SU-DHL-6 (cell line): ENCODE measurements around the gene VTI1A.

Source experiments
- H2AFZ ChIP-seq: fragments of 200-600 bp; sonication (generic); 2 replicates; pipeline ENCODE4 v1.6.1; 2014; ENCODE audit warnings: low read depth, mild to moderate bottlenecking, moderate library complexity, mixed read lengths, antibody characterized with exemption, low read length; ENCODE audit not compliant: severe bottlenecking
- H3F3A ChIP-seq: fragments of 200-600 bp; shearing (Covaris generic); 2 replicates; pipeline ENCODE4 v1.6.0; 2016; ENCODE audit warnings: antibody characterized with exemption, mild to moderate bottlenecking; ENCODE audit not compliant: insufficient read depth
- H3K27ac ChIP-seq: fragments of 200-600 bp; sonication (generic); 2 replicates; pipeline ENCODE4 v1.5.1; 2016; ENCODE audit warnings: low read depth, mild to moderate bottlenecking, low read length, moderate library complexity, mixed read lengths
- H3K27me3 ChIP-seq: fragments of 200-600 bp; sonication (generic), shearing (Covaris generic); 2 replicates; pipeline ENCODE4 v1.6.0; 2014; ENCODE audit warnings: mild to moderate bottlenecking, low read length
- H3K36me3 ChIP-seq: fragments of 200-600 bp; sonication (generic); 2 replicates; pipeline ENCODE4 v1.6.1; 2014; ENCODE audit warnings: mild to moderate bottlenecking, low read length, mixed read lengths
- H3K4me2 ChIP-seq: fragments of 300-600, 200-600 bp; shearing (Covaris generic), sonication (generic); 2 replicates; pipeline ENCODE4 v1.6.0; 2014; ENCODE audit warnings: low read length, low read depth, mild to moderate bottlenecking; ENCODE audit not compliant: poor library complexity, severe bottlenecking
- H3K4me3 ChIP-seq: fragments of 200-600 bp; sonication (generic); 2 replicates; pipeline ENCODE4 v1.5.1; 2014; ENCODE audit warnings: antibody characterized with exemption, low read length, mild to moderate bottlenecking, mixed read lengths; ENCODE audit not compliant: insufficient read depth, poor library complexity, severe bottlenecking
- H3K79me2 ChIP-seq: fragments of 200-600 bp; sonication (generic); 2 replicates; pipeline ENCODE4 v1.6.1; 2014; ENCODE audit warnings: mild to moderate bottlenecking, low read length, moderate library complexity; ENCODE audit not compliant: insufficient read depth
- H3K9ac ChIP-seq: fragments of 200-600 bp; sonication (generic); 2 replicates; pipeline ENCODE4 v1.7.0; 2014; ENCODE audit warnings: mild to moderate bottlenecking, low read length
- H3K9me2 ChIP-seq: fragments of 200-600 bp; sonication (generic); replicated peaks from 2 replicates; pipeline ENCODE4 v1.6.1; 2014; ENCODE audit warnings: low read length; ENCODE audit not compliant: insufficient read depth
- H3K9me3 ChIP-seq: fragments of 200-600 bp; sonication (generic); 2 replicates; pipeline ENCODE4 v1.6.1; 2014; ENCODE audit warnings: low read length, mixed read lengths; ENCODE audit not compliant: insufficient read depth
- H4K20me1 ChIP-seq: fragments of 200-600 bp; sonication (generic); 2 replicates; pipeline ENCODE4 v1.6.1; 2014; ENCODE audit warnings: low read depth, mild to moderate bottlenecking, antibody characterized with exemption, low read length, moderate library complexity, mixed read lengths
- EZH2phosphoT487 ChIP-seq: fragments of 200-600 bp; sonication (generic), shearing (Covaris generic); conservative IDR thresholded peaks from 2 replicates; pipeline ENCODE4 v1.6.1; 2018; ENCODE audit warnings: mild to moderate bottlenecking, antibody characterized with exemption, low read length, moderate library complexity, mixed read lengths
- TF ChIP-seq, protein P1 (sequence below): fragments of 200-600 bp; sonication (generic); IDR thresholded peaks from one replicate; pipeline ENCODE4 v1.5.1; 2017; ENCODE audit warnings: antibody characterized with exemption, mild to moderate bottlenecking, low read length, moderate library complexity; ENCODE audit not compliant: insufficient read depth, poor library complexity, severe bottlenecking

The VTI1A gene

GRCh38 chr10:112517451-112517862, 70.4 kb downstream of the VTI1A start:
- H3K9me3 ChIP-seq = no peaks in the 10 kb centered on the region
- H3K27ac ChIP-seq = no peak overlapping the region
- H2AFZ ChIP-seq = no peak overlapping the region
- no peak overlapping the region for H3K4me2 ChIP-seq
- no peaks in the 10 kb centered on the region for H3K27me3 ChIP-seq
- TF ChIP-seq, protein P1, sequence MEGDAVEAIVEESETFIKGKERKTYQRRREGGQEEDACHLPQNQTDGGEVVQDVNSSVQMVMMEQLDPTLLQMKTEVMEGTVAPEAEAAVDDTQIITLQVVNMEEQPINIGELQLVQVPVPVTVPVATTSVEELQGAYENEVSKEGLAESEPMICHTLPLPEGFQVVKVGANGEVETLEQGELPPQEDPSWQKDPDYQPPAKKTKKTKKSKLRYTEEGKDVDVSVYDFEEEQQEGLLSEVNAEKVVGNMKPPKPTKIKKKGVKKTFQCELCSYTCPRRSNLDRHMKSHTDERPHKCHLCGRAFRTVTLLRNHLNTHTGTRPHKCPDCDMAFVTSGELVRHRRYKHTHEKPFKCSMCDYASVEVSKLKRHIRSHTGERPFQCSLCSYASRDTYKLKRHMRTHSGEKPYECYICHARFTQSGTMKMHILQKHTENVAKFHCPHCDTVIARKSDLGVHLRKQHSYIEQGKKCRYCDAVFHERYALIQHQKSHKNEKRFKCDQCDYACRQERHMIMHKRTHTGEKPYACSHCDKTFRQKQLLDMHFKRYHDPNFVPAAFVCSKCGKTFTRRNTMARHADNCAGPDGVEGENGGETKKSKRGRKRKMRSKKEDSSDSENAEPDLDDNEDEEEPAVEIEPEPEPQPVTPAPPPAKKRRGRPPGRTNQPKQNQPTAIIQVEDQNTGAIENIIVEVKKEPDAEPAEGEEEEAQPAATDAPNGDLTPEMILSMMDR = no peak
- TF ChIP-seq EZH2phosphoT487 = no peak
- H3K9ac ChIP-seq = no peak overlapping the region
- no peaks in the 10 kb centered on the region for H4K20me1 ChIP-seq
- no peaks in the 10 kb centered on the region for H3K9me2 ChIP-seq
- H3K36me3 ChIP-seq = 0 out of 2 replicates have a peak, but pooled peaks cover 3% of the 10 kb centered on the region
- H3K4me3 ChIP-seq = no peak overlapping the region
- no peaks in the 10 kb centered on the region for H3F3A ChIP-seq
- peaks cover 7% of the 10 kb centered on the region; the same call in 1 of the 2 replicates for H3K79me2 ChIP-seq

DNA sequence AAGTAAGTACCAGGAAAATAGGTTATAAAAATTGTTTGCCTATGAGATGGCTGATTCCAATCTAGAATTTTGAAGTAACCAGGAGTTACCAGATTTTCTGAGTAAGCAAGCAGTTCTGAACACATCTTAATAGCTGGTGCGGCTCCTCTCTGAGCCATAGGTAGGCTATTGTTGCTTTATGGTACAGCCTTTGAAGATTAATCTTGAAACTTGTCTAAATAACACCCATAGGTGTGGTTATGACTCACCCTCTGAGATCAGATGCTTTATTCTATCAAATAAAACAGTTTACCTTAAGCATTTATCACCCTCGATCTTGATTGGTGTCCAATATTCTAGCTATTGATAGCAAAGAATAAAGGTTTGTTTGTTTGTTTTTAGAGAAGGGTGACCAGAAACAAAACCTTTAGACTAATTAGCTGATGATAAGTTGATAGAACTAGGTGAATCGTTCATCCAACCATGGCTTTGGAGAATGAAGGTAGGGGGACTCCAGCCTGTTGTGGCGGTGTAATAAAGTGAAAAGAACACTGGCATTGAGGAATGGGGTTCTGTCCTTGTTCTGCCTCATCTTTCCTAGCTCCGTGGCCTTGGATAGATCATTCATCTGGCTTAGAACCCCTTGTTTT, 72.2 kb downstream of the VTI1A start:
- H3K36me3 ChIP-seq = 0 out of 2 replicates have a peak, but pooled peaks cover 2% of the 10 kb centered on the region
- H3K79me2 ChIP-seq = peaks cover 4% of the 10 kb centered on the region
- no peak overlapping the region for H3K27ac ChIP-seq
- H3K9me3 ChIP-seq = no peaks in the 10 kb centered on the region
- H3K4me2 ChIP-seq = no peak overlapping the region
- no peak overlapping the region for H3K4me3 ChIP-seq
- no peaks in the 10 kb centered on the region for H4K20me1 ChIP-seq
- no peak overlapping the region for H3K9ac ChIP-seq
- no peak overlapping the region for H2AFZ ChIP-seq
- no peaks in the 10 kb centered on the region for H3K9me2 ChIP-seq
- no peak for TF ChIP-seq EZH2phosphoT487
- TF ChIP-seq, protein P1 = no peak
- no peaks in the 10 kb centered on the region for H3F3A ChIP-seq
- no peaks in the 10 kb centered on the region for H3K27me3 ChIP-seq

GRCh38 chr10:112520914-112521313, 73.9 kb downstream of the VTI1A start:
- no peak overlapping the region for H3K4me3 ChIP-seq
- H3K79me2 ChIP-seq = peaks cover 4% of the 10 kb centered on the region
- TF ChIP-seq, protein P1 = no peak
- no peak for TF ChIP-seq EZH2phosphoT487

More at GRCh38 chr10:112520914-112521313, 73.9 kb downstream of the VTI1A start:
- no peaks in the 10 kb centered on the region for H3F3A ChIP-seq
- H2AFZ ChIP-seq = no peak overlapping the region
- H3K4me2 ChIP-seq = no peak overlapping the region
- no peak overlapping the region for H3K9ac ChIP-seq
- no peaks in the 10 kb centered on the region for H3K36me3 ChIP-seq
- H3K9me2 ChIP-seq = no peaks in the 10 kb centered on the region
- H4K20me1 ChIP-seq = no peaks in the 10 kb centered on the region
- no peaks in the 10 kb centered on the region for H3K9me3 ChIP-seq
- H3K27me3 ChIP-seq = no peaks in the 10 kb centered on the region
- no peak overlapping the region for H3K27ac ChIP-seq
